GM21423 (cell line): ENCODE measurements around the gene DDX11.
"Not testable (repeated sequence)": the region's sequence is repeated elsewhere in the genome, so short reads cannot be mapped to it uniquely, and the experiment has no call there.

Experiments used
- ATAC-seq: cut with Tn5 transposase; IDR thresholded peaks from one replicate; pipeline ENCODE4 v1.9.1; 2021; ENCODE audit warnings: mild to moderate bottlenecking, moderate library complexity; ENCODE audit not compliant: unreplicated experiment

Gene DDX11

DNA sequence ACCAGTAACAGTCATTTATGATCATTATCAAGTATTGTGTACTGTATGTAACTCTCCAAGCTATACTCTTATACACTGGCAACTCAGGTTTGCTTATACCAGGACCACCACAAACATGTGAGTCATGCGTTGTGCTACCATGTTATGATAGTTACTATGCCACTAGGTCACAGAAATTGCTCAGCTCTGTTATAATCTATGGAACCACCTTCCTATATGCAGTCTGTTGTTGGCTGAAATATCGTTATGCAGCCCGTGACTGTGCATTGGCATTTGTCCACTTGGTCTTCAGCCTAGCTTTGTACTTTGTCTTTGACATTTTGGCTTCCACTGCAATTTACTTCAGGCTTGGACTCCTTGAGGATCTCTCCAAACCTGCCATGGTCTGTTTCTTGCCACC is 7.5 kb upstream of the DDX11 start:
- not testable (repeated sequence) for ATAC-seq

DNA sequence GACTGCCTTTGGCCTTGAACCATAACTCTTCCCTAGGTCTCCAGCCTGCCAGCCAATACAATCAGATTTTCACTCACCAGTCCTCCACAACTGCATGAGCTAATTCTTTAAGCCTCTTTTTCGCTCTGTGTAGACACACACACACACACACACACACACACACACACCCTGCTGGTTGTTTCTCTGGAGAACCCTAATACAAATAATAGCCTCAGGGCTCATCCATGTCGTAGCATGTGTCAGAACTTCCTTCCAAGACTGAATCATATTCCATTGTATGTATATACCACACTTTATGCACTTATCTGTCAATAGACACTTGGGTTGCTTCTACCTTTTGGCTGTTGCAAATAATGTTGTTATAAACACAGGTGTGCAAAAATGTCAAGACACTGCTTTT is 6.0 kb upstream of the DDX11 start:
- ATAC-seq, result not testable (repeated sequence)

DNA sequence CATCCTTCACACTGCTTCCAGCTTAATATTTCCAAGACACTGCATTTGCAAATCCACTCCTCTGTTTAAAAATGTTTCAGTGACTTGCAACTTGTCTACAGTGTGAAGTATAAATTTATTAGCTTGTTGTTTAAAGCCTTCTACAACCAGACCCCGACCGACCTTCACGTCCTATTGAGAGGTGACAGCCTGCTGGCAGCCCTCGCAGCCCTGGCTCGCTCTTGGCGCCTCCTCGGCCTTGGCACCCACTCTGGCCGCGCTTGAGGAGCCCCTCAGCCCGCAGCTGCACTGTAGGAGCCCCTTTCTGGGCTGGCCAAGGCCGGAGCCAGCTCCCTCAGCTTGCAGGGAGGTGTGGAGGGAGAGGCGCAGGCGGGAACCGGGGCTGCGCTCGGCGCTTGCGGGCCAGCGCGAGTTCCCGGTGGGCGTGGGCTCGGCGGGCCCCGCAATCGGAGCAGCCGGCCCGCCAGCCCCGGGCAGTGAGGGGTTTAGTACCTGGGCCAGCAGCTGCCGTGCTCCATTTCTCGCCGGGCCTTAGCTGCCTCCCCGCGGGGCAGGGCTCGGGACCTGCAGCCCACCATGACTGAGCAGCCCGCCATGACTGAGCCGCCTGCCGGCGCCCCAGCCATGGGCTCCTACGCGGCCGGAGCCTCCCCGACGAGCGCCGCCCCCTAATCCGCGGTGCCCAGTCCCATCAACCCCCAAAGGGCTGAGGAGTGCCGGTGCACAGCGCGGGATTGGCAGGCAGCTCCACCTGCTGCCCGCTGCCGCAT is 2.5 kb upstream of the DDX11 start:
- ATAC-seq, result not testable (repeated sequence)

DNA sequence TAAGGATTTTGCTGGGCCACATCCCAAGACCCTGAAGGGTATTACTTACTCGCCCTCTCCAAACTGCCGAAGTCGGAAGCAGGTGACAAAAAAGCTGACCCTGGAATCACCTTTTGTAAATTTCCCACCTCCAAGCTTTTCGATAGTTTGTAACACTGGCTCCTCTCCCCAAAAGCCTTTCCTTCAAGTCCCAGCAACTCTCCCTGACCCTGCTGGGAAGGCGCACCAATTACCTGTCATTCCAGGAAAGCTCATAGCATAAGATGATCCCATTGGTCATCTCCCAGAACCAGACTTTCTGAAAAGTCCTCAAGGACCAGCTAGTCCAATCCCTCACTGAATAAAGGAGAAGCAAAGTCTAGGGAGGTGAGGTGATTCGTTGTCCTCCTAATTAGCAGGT is 698 bp upstream of the DDX11 start:
- not testable (repeated sequence) for ATAC-seq

DNA sequence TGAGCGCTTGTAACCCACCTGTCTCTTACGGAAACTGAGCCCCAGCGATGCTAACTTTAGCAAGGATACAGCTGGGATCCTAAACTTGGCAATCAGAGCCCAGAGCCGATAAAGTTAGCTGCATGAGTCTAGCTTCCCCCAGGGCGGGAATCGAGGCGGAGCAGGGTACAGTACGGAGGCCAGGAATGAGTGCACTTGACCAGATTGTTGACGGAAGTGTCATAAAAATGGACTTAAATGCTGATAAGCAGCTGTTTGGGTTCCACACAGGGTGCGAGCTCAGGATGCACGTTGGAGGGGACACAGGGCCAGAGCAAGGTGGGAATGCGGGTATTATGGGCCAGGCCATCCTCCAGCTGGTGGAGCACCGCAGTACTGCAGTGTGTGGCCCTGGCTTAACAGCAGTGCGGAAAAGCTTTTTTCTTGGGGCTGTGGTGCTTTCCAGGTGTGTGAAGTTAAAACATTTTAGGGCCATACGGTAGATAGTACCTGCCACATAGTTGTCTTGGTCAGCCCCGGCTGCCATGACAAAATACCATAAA is 744 bp downstream of the DDX11 start:
- ATAC-seq, result peak; percentile 29

DNA sequence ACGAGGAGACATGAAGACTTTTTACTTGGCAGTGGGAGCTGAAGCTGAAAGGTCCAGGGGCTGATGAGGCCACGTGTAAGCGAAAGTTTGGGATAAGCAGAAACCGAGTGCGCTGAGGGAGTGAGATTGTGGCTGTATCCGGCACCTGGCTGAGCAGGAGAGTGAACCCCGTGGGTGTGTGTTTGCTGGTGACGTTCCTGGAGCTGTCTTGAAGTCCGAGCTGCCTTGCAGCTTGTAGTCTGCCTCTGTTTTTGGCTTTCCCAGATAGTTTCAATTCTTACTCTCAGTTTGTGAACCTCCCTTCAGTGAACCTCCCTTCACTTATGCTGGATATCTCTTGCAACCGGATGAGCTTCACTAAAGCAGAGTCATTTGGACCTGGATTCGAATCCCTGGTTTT is 2.5 kb downstream of the DDX11 start:
- ATAC-seq, result not testable (repeated sequence)

DNA sequence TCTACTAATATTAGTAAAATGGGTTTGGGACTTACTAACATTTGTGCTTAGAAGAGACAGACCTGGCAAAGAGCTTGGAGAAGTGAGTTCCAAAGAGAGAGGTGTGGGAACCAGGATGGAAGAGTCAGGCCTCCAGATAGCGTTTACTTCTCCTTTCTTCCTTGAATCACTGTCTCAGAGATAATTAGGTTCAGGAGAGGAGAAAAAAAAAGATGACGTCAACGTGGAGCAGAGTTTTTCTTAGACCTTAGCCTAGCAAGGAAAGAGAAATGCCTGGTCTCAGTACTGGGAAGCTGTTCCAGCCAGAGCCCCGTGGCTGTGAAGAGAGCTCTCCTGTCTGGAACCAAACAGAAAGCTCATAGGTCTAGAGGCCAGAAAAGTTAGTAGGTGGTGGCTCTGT is 3.4 kb downstream of the DDX11 start:
- ATAC-seq, result not testable (repeated sequence)

DNA sequence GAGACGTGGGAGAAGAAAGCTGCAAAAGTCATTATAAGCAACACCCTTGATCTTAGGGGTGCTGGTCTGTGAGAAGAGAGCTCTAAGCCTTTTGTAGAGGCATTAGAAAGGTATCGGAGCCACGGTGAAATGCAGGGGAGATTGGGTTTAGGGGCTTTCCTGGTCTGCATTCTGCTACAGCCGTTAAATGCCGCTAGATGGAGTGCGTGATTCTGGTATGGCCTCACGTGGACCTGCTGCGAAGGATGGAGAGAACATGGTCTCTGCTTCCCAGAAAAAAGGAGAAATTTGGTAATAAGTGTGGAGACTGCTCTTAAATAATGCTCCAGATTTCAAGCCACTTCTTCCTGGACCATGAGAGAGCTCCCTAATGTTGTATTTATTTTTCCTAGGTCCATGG is 4.3 kb downstream of the DDX11 start:
- ATAC-seq, result not testable (repeated sequence)

DNA sequence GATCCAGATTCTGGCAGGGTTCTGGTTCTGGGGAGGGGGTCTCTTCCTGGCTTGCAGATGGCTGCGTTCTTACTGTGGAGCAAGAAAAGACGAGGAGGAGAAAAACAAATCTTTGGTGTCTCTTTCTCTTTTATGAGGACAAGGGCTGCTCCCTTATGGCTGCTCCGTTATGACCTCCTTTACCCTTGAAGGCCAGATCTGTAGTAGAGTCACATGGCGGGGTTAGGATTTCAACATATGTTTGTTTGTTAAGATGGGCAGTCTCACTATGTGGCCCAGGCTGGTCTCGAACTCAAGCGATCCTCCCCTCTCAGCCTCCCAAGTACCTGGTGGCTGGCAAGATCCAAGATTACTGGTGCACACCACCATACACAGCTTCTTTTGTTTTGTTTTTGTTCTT is 5.8 kb downstream of the DDX11 start:
- not testable (repeated sequence) for ATAC-seq

DNA sequence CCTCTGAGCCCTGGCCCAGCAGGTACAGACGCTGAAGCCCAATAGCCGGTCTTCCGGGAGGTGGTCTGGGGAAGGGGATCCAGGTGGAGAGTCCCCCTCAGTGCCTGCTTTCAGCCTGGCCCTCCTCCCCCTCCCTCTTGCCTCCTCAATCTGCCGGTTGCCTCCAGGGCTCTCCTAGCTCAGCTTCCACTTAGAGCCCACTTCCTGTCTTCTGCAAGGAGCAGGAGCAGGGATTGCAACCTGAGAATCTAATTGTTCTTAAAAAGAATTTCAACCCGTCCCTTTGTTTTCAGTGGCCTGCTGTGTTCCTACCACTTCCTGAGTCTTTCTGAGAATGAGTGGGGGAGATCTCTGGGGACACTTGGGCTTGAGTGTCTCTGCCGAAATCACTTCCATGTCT is 6.6 kb downstream of the DDX11 start:
- not testable (repeated sequence) for ATAC-seq

DNA sequence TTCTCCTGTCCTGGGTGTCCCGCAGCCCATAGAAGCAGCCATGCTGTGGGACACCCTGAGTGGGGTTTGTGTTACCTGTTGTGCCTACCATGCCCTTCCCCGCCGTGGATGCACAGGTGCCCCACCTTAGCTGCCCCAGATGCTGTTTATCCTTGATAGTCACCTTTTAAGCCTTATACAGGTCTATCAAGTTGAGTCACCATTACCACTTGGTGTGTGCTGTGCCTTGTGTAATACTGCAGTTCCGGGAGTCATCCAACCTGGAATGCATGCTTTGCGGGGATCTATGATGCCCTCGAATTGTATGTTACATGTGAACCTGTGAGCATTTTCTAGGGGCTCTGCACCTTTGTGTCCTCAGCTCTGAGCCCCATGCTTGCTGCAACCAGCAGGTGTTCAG is 7.6 kb downstream of the DDX11 start:
- not testable (repeated sequence) for ATAC-seq

DNA sequence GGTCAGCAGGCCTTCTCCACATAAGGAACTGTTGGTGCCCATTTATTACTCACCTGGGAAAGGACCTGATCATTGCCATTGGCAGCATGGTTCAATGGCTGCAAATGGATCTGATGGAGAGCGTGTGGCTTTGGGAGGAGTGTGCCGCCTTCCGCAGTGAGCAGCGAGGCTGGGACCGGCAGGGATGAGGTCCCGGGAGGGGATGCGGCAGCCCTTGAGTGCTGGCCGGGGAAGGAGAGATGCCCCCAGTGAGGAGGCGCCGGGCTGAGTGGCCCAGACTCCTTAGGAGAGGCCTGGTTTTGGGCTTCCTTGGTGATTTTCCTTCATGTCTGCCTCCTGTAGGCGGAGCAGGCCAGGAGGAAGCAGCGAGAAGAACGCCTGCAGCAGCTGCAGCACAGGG is 10.6 kb downstream of the DDX11 start:
- not testable (repeated sequence) for ATAC-seq

DNA sequence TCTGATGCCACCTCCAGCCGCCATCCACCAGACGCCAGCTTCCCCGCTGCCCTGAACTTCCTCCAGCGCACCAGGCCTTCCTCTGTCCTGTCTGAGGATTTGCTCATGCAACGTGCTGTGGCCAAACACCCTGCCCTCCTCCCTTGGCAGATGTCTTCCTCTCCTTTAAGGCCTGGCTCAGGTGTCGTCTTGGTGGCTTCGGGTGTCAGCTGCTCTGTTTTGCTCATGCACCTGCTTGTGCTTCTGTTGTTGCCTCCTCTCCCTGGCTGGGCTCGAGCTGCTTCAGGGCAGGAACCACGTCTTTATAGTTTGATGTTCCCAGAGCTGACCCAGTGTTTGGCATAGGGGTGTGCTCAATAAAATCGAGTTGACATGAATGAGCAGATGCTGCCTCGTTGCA is 12.4 kb downstream of the DDX11 start:
- not testable (repeated sequence) for ATAC-seq

DNA sequence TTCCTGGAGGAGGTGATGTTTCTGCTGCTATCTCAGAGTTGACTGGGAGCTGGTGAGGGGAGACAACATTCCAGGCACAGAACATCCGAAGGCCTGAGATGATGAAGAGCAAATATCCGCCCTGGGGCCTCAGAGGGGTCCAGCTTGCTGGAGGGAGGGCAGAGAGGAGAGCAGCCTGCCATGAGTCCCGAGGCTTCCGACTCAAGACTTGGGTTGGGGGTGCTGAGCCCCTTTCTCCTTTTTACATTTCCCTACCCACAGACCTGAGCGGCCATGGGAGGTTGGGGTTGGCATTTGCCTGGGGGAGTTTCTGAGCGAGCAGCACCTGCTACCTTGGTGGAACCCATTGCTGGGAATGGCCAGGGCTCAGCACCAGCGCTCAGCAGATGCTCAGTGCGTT is 13.8 kb downstream of the DDX11 start:
- not testable (repeated sequence) for ATAC-seq

DNA sequence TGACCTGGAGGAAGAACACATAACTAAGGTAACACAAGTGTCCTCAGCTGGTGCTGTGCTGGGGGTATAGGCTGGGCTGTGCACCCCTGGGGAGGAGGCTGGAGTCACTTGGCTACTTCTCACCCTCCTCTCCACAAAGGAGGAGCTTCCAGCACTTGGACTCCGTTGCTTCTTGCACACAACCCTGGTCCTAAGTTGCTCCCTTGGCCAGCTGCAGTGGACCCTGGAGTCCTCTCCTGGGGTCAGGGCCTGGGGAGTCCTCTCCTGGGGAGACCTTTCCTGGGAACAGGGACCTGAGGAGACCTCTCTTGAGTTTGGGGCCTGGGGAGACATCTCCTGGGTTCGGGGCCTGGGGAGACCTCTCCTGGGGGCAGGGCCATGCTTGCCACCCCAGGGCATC is 14.3 kb downstream of the DDX11 start:
- ATAC-seq, result not testable (repeated sequence)

DNA sequence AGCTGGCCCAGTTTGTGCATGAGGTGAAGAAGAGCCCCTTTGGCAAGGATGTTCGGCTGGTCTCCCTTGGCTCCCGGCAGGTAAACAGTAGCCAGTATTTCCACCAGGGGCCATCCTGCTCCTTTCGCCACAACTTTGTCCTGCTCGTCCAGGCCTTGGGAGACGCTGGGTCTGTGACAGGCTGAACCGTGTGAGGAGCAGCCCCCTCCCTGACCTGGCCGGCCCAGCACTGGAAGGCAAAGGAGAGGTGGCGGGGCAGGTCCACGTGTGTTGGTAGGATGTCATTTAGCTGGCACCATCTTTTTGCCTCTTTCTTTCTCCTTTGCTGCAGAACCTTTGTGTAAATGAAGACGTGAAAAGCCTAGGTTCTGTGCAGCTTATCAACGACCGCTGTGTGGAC is 15.4 kb downstream of the DDX11 start:
- no peak for ATAC-seq

DNA sequence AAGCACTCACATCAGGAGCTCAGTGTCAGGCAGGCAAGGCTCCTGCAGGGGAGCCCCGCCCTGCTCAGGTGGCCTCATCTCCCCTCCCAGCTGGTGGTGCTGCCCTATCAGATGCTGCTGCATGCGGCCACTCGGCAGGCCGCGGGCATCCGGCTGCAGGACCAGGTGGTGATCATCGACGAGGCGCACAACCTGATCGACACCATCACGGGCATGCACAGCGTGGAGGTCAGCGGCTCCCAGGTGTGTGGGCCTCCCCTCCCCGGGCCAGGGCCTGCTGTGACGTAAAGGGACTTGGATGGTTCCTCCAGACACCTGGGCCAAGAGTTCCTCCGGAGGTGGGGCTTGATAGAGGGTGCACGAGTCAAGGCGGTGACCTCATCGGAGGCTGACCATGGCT is 18.0 kb downstream of the DDX11 start:
- not testable (repeated sequence) for ATAC-seq

DNA sequence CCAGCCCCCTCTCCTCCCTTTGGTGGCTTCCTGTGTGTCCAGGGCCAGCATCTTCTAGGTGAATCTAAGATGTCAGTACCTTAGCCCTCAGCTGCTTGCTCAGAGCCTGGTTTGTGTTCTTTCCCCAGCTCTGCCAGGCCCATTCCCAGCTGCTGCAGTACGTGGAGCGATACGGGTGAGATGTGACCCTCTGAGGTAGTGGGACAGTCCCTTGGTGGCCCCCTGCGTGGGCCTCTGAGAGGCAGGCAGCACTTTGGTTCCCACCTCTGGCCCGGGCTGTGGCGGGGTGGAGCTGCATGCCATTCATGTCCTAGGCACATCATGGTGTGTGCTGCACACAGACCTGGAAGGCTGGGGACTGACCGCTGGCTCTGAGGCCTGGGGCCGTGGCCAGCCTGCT is 19.1 kb downstream of the DDX11 start:
- ATAC-seq, result not testable (repeated sequence)

DNA sequence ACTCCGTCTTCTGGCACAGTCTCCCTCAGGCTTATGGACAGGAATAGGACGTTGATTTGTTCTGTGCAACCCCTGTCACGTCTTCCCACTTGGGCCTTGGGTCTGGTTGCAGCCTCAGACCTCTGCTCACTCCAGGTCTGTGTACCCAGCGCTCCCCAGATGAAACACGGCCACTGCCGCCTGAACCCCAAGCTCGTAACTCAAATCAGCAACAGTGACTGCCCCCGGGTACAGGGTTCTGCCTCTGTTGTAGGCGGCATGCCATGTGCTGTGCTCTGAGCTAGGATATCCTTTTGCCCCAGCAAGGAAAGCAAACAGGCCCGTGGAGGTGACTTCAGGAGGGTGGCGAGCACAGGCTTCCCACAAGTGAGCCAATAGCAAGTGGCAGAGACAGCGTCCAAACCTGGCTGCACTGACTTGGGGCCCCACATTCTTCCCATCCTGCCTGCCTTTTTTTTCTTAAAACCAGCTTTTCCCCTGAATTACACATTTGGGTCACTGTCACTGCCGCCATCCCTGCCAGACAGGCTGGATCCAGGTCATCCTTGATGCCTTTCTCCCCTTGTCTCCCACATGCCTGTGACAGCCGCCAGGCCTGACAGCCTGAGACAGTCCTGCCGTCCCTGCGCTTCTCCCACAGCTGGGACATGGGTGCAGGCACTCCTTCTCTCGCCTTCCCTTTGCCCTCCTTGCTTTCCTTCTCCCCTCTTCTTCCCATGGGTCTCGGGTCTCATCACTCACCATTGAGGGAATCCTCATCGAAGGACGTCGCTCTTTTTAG is 21.6 kb downstream of the DDX11 start:
- not testable (repeated sequence) for ATAC-seq

DNA sequence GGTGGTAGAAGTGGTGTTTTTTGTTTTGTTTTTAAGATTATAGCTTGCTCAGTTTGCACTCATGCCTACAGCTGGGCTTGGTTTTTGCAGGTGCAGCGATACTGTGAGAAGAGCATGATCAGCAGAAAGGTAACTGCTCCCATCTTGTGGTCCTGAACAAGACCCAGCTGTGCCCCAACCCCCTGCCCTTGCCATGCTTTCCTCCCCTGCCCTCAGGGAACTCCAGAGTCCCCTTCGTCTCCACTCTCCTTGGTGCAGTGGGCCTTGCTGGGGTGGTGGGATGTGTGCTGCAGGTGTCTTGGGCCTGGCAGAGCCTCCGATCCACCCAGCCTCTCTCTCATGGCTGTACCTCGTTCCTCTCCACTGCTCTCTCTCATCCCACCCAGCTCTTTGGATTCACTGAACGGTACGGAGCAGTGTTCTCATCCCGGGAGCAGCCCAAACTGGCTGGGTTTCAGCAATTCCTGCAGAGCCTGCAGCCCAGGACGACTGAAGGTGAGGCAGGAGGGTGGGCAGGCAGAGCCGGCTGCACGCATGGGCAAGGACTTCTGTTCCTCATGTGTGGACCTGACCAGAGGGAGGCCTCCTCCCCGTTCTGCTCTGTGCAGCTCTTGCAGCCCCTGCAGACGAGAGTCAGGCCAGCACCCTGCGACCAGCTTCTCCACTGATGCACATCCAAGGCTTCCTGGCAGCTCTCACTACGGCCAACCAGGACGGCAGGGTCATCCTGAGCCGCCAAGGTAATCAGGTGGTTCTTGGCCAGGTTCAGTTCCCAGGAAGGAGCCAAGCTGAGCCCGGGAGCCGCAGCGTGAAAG is 22.8 kb downstream of the DDX11 start:
- ATAC-seq, result not testable (repeated sequence)

DNA sequence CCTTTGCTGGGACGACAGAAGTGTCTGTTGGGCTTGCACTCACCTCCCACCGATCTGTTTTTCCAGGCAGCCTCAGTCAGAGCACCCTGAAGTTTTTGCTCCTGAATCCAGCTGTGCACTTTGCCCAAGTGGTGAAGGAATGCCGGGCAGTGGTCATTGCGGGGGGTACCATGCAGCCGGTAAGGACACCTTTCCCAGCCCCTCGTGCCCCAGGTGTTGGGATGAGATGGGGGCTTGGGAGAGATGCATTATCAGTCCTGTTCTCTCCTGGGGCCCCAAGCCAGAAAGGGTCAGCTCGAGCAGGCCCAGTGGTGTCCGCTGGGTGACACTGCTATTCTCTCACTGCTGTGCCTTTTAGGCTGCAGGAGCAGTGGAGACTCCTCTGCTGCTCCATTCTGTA is 24.2 kb downstream of the DDX11 start:
- not testable (repeated sequence) for ATAC-seq
